Globus pallidus (tissue), 1 donor: ENCODE results near the gene HNRNPF.
"Not testable (repeated sequence)": the region's sequence is repeated elsewhere in the genome, so short reads cannot be mapped to it uniquely, and the experiment has no call there.

Experiments
- DNase-seq: peaks from one replicate; pipeline ENCODE4 v3.0.0-alpha.2; 2015; ENCODE audit warnings: low spot score

The HNRNPF gene

GRCh38 chr10:43396061-43396927 lies 12.7 kb downstream of the HNRNPF start:
- DNase-seq: peak; percentile 82

DNA sequence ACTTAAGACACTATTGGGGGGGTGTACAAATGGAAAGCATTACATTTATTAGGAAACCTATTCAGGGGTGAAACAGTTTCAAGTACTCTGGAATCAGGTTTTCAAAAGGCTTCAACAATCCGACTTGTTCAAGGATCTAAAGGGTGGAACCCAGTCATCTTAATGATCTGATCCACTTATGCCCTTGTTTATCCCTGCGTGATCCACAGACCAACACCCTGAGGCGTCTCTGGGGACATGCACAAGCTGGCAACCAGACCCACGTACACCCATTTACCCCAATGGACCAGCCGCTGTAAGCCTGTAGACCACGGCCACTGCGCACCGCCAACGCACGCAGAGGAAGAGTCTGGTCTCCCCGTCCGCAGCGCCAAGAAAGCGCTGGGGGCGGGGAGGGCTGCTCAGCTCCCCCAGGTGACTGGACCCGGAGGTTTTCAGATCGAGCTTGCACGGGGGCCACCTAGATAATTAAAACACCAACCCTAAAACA lies 13.4 kb downstream of the HNRNPF start:
- no peak for DNase-seq

GRCh38 chr10:43394868-43395267 lies 14.1 kb downstream of the HNRNPF start:
- DNase-seq: no peak

DNA sequence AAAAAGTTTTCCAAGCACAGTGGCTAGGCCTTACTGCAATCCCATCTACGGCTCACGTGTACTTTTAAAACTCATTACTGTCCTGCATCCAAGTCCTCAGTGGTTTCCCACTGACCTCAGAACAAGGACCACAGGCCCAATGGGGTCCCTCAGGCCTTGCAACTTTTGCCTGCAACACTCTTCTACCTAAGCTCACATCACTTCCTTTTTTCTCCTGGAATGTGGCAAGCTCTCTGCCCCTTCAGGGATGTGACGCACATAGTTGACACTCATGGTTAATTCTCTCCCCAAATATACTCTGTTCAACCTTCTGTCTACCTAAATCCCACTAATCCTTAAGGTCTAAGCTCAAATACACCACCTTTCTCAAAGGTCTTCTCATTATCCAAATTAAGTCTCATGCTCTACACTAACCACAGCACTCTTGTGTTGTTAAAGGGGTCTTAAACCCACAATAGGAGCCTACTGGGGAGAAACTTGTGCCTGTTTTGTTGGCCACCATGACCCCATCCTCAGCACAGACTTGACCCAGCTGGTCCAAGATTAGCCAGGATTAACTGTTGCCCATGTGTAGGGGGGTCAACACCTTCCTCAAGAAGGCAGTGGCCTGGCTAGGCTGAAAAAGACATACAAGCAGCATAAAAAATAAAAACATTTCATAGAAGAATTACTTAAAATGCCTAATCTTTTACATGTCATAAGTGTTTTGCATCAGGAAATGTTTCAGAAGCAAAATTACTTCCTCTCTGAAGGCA lies 15.2 kb downstream of the HNRNPF start:
- DNase-seq: no peak

DNA sequence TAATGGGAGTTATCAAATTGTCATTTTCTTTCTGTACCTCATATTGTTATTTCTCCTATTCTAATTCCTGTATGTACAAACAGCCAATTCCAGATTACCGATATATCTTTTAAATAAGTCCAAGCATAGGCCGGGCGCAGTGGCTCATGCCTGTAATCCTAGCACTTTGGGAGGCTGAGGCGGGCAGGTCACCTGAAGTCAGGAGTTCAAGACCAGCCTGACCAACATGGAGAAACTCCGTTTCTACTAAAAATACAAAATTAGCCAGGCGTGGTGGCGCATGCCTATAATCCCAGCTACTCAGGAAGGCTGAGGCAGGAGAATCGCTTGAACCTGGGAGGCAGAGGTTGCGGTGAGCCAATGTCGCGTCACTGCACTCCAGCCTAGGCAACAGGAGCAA lies 15.8 kb downstream of the HNRNPF start:
- not testable (repeated sequence) for DNase-seq

- DNase-seq: no peak
These were observed 16.2 kb downstream of the HNRNPF start for GRCh38 chr10:43392748-43393147.

- DNase-seq: no peak
These were observed 17.5 kb downstream of the HNRNPF start for GRCh38 chr10:43391496-43391895.

DNA sequence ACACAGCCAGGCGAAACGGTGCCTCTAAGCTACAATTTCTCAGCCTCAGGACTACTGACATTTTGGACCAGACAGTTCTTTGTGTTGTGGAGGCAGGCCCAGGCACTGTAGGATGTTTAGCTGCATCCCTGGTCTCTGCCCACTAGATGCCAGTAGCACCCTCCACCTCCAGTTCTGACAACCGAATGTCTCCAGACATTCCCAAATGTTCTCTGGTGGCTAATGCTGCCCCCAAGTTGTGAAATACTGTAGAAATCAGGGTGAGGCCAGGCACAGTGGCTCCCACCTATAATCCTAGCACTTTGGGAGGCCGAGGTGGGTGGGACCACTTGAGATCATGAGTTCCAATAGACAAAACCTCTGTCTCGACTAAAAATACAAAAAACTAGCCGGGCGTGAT lies 18.2 kb downstream of the HNRNPF start:
- peak; percentile 81 for DNase-seq

DNA sequence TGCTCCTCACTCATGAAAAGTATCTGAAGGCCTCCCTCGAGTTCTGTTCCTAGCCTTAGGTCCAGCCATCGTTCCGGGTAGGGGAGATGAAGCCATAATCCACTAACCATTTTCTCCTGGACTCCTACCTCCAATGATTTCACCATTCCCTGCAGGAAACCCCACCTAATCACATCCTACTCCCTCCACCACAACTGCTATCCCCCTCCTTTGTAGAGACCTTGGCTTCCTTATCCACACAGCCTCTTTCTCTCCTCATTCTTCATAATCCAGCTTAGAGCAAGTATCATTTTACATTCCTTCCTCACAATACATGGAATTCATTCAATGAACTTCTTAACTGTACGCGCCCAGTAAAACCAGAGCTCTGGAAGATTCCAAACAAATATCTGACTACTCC lies 18.7 kb downstream of the HNRNPF start:
- DNase-seq: no peak

GRCh38 chr10:43389867-43390266 lies 19.1 kb downstream of the HNRNPF start:
- DNase-seq: no peak

DNA sequence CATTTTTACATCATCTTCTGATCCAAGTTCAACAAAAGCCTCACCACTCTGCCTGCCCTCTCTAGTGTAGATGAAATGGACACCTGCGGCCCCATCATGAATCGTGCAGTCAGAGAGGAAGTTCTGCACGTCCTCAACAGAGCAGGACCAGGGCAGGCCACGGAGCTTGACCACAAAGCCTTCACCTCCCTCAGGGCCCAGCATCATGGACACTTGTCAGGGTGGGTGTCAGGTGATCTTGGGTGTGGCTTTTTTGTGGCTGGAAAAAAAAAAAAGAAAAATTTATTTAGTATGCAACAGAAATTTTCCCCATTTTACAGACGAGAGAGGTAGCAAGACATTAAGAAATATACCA lies 21.3 kb downstream of the HNRNPF start:
- DNase-seq: no peak

GRCh38 chr10:43386981-43387677 lies 21.9 kb downstream of the HNRNPF start:
- DNase-seq: no peak

- no peak for DNase-seq
These were observed 22.4 kb downstream of the HNRNPF start for GRCh38 chr10:43386549-43386948.

DNA sequence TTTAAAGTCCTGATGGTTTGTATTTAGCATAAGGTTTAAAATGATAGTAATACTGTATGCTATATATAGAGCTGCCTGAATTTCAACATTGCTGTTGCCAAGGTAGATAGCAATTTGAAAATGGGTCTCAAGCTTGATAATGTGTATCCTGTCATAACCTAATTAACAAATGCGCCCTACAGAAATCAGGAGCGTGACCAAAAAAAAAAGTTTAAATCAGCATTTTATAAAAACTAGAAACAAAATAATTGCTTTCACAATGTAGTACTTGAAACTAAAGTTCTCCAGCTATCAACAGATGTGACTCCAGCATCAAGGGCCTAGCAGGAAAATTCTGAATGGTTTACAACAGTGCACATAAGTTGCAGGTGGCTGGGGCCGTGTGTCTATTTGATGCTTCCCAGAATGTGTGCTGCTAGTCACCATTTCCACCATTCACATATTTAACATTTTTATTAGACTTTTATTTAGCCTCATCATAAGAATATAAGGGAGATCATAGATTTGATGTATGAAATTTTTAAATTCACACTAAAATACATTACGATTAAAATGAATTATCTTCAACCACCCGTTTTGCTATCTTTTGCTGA lies 23.5 kb downstream of the HNRNPF start:
- DNase-seq: no peak

DNA sequence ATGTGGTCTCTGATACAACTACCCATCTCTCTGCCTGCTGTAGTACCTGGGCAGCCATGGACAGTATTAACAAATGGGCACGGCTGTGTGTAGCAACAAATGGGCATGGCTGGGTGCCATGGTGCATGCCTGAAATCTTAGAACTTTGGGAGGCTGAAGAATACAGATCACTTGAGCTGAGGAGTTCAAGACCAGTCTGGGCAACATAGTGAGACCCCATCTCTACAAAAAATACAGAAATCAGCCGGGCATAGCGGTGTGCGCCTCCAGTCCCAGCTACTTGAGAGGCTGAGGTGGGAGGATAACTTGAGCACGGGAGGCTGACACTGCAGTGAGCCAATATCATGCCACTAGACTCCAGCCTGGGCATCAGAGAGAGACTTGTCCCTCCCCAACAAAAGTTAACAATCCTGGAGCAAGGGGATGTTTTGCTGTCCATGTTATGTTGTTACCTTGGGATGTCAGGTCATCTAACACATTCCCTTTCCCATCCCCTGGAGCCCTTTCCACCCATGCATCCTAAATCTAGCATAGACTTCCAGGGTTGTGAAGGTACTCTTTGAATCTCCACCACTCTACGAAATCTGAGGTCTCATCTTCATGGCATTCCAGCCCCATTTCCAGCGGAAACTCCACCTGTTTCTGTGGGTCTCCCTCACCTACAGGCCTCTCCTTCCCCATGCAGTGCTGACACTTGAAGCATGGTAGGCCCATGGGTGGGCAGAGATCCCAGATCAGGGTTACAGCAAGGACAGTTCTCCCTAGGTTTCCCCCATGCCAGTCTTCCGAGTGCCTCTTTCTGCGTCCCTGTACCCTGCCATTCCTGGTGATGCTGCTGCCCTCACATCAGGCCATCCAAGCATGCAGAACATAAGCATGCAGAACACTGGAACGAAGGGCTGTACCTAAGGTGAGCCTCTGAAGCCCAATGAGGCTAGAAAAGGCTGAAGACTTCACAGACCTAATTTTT lies 24.4 kb downstream of the HNRNPF start:
- DNase-seq: no peak

- DNase-seq: no peak
These were observed 25.6 kb downstream of the HNRNPF start for GRCh38 chr10:43383204-43383971.

DNA sequence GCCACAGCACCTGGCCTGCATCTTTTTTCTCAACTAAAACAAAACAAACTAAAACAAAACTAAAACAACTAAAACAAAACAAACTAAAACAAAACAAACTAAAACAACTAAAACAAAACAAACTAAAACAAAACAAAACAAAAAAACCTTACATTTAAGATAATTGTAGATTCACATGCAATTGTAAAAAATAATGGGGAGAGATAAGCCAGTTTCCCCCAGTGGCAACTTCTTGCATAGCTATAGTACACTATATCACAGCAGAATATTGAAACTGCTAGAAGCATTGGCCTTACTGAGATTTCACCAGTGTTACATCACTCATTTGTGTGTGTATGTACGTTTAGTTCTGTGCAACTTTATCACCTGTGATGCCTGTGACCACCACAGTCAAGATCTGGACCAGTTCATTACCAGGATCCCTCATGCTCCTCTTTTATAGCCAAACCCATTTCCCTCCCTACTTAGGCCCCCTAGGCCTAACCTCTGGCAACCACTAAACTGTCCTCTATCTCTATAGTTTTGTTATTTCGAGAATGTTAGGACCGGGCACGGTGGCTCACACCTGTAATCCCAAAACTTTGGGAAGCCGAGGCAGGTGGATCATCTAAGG lies 28.3 kb downstream of the HNRNPF start:
- no peak for DNase-seq

GRCh38 chr10:43377424-43377883 lies 31.5 kb downstream of the HNRNPF start:
- DNase-seq: no peak

GRCh38 chr10:43376828-43377423 lies 32.1 kb downstream of the HNRNPF start:
- DNase-seq: no peak
